Coronary artery (tissue), 2 donors: ENCODE results near the gene PRRX1.
A peak's percentile ranks its signal among the peaks of the same experiment; 100 is the strongest.

Experiments used
- DNase-seq: peaks from one replicate; pipeline ENCODE4 v3.0.0-alpha.2; 2017; ENCODE audit warnings: low spot score
- H3K27ac ChIP-seq, 2 donors: fragments of 200-600 bp; sonication (generic); one replicate each; pipeline ENCODE4 v1.5.1; 2016 to 2019
- H3K4me3 ChIP-seq: fragments of 200-600 bp; sonication (generic); 2 replicates; pipeline ENCODE4 v1.5.1; 2016; ENCODE audit warnings: mild to moderate bottlenecking, moderate library complexity
- TF ChIP-seq, protein P1 (sequence below): fragments of 200-600 bp; sonication (generic); IDR thresholded peaks from one replicate; pipeline ENCODE4 v1.5.1; 2019; ENCODE audit warnings: antibody characterized with exemption

PRRX1 gene

DNA sequence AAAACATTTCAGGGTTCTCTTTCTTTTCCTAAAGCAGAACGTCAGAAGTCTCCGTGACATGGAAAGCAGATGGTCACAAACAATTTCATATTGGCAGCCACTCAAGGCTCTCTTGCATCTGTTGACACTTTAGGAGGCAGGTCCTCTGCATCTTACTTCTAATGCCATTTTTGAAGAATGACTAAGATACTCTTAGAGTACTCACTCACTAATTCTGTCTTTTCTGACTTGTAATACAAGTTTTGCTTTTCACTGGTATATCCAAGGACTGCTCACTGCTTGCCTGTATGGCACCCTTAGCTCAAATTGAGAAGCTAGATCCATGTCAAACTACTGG, 68.3 kb downstream of the PRRX1 start:
- no peak for DNase-seq
- H3K4me3 ChIP-seq, result no peak overlapping the region
- TF ChIP-seq, protein P1, sequence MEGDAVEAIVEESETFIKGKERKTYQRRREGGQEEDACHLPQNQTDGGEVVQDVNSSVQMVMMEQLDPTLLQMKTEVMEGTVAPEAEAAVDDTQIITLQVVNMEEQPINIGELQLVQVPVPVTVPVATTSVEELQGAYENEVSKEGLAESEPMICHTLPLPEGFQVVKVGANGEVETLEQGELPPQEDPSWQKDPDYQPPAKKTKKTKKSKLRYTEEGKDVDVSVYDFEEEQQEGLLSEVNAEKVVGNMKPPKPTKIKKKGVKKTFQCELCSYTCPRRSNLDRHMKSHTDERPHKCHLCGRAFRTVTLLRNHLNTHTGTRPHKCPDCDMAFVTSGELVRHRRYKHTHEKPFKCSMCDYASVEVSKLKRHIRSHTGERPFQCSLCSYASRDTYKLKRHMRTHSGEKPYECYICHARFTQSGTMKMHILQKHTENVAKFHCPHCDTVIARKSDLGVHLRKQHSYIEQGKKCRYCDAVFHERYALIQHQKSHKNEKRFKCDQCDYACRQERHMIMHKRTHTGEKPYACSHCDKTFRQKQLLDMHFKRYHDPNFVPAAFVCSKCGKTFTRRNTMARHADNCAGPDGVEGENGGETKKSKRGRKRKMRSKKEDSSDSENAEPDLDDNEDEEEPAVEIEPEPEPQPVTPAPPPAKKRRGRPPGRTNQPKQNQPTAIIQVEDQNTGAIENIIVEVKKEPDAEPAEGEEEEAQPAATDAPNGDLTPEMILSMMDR, result no peak
- H3K27ac ChIP-seq, result no peak overlapping the region

DNA sequence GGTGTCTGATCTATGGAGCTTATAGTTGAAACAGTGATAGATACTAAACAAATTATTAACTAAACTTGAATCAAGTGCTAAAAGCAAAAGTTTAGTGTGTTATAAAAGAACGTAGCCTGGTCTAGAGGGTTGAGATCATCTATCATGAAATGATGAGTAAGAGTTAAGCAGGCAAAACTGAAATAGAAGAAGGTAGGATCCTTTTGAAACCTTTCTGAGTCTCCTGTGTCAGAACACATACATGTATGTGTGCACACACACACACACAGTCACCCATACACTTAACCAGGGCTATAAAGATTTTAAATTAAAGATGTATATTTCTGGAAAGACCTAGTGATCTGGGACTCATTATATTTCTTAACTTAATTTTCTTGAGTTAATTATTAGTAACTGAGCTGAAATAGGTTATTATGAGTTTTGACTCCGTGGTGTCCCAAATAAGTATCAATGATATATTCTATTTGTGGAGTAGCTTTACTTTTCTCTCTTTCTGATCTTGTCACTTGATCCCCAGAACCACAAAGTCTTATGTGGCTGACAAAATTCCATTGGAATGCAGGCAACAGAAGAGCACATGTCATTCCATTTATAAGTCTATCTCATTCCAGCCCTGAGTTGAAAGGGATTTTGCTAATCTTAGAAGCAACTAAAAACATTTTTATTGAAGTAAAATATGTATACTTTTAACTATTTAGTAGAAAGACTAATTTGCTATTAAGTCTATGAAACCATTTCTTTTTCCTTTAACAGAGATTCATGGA, 70.7 kb downstream of the PRRX1 start:
- DNase-seq, result no peak
- TF ChIP-seq, protein P1, result no peak
- Histone ChIP-seq H3K27ac (no peak overlapping the region), H3K4me3 (no peak overlapping the region)

DNA sequence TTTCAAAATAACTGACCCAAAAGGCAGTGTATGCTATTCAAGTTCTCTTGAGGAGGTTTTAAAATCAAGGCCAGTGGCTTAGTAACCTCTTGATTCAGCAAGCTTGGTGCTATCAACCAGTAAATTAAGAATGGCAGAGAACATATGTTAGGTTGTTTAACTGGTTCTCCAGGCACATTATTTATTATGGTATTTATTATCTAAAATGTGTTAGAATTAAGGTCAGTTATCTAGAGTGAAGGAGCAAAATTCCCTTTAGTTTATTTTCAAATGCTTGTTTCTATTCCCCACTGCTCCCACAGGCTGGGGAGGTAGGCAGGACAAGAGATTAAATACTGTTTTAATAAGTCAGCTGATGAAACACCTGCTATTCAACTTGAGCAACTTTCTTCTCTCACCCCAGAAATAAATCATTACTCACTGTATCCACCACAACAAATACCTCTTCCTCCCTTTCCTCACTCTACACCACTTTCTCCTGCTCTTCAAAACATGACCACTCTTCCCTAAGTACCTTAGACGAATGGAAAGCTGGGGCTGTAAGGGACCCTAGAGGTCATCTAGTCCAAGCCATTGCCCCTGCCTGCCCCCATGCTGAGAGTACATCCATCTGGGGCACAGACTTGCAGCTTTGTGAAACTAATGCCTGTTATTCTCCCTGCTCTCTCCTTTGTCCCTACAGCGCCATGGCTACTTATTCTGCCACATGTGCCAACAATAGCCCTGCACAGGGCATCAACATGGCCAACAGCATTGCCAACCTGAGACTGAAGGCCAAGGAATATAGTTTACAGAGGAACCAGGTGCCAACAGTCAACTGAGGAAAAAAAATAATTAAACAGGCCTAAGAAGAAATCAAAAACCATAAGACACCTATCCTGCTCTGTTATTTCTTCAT, 71.7 kb downstream of the PRRX1 start:
- Histone ChIP-seq H3K4me3 (no peak overlapping the region), H3K27ac (peak overlapping the region in 1 of 2 donors; percentile 37)
- DNase-seq, result no peak
- TF ChIP-seq, protein P1, result no peak

GRCh38 chr1:170739803-170740202, 75.9 kb downstream of the PRRX1 start:
- Histone ChIP-seq H3K27ac (no peak overlapping the region), H3K4me3 (no peak overlapping the region)
- DNase-seq, result no peak
- TF ChIP-seq, protein P1, result no peak

DNA sequence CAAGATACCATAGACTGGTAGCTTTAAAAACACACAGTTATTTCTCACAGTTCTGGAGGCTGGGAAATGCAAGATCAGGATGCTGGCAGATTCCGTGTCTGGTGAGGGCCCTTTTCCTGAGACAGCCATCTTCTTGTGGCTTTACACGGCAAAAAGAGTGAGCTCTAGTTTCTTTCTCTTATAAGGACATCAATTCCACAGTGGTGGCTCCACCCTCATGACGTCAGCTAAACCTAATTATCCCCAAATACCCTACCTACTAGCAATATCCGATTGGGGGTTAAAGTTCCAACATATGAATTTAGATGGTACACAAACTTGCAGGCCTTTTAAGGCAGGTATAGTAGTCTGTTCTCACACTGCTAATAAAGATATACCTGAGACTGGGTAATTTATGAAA, 77.7 kb downstream of the PRRX1 start:
- no peak for DNase-seq
- TF ChIP-seq, protein P1, result no peak

DNA sequence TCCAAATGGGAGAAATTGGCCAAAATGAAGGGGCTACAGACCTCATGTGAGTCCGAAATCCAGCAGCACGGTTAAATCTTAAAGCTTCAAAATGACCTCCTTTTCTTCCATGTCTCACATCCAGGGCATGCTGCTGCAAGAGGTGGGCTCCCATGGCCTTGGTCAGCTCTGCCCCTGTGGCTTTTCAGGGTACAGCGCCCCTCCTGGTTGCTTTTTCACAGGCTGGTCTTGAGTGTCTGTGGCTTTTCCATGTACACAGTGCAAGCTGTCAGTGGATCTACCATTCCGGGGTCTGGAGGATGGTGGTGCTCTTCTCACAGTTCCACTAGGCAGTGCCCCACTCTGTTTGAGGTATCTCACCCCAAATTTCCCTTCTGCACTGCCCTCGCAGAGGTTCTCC, 78.7 kb downstream of the PRRX1 start:
- no peak overlapping the region for H3K4me3 ChIP-seq
- no peak for DNase-seq
- TF ChIP-seq, protein P1, result no peak
- H3K27ac ChIP-seq, result no peak overlapping the region

More for the DNA sequence above, 77.7 kb downstream of the PRRX1 start:
- H3K27ac ChIP-seq, result no peak overlapping the region
- H3K4me3 ChIP-seq, result no peak overlapping the region
